GM23338 (cell line): Measurements from ENCODE around the gene JOSD2. TPM values are rescaled to one million over a fixed set of nuclear protein-coding genes. Genes with fewer than 3 reads are reported as not detected.

ENCODE experiments used
- ATAC-seq: fragments of 200-7000 bp; cut with Tn5 transposase; 3 replicates; pipeline ENCODE4 v1.9.1; 2020
- DNase-seq: peaks from one replicate; pipeline ENCODE4 v3.0.0-alpha.2; 2015; ENCODE audit warnings: low spot score
- H2AFZ ChIP-seq: fragments of 200-600 bp; sonication (generic); 2 replicates; pipeline ENCODE4 v1.8.0; 2016; ENCODE audit warnings: antibody characterized with exemption, mild to moderate bottlenecking, moderate library complexity
- H3F3A ChIP-seq: fragments of 200-600 bp; sonication (generic); replicated peaks from 2 replicates; pipeline ENCODE4 v1.8.0; 2017; ENCODE audit warnings: antibody characterized with exemption, mixed run types, low read depth
- H3K27ac ChIP-seq: fragments of 200-600 bp; sonication (generic); 2 replicates; pipeline ENCODE4 v1.6.1; 2016; ENCODE audit warnings: low read depth
- H3K27me3 ChIP-seq: fragments of 200-600 bp; sonication (generic); 2 replicates; pipeline ENCODE4 v1.8.0; 2016; ENCODE audit warnings: mild to moderate bottlenecking, mixed run types, moderate library complexity; ENCODE audit not compliant: insufficient read depth
- H3K36me3 ChIP-seq: fragments of 200-600 bp; sonication (generic); 2 replicates; pipeline ENCODE4 v1.8.0; 2016; ENCODE audit warnings: mild to moderate bottlenecking; ENCODE audit not compliant: insufficient read depth
- H3K4me1 ChIP-seq: fragments of 200-600 bp; sonication (generic); 2 replicates; pipeline ENCODE4 v1.8.0; 2016; ENCODE audit warnings: mild to moderate bottlenecking, moderate library complexity; ENCODE audit not compliant: insufficient read depth
- H3K4me2 ChIP-seq: fragments of 200-600 bp; sonication (generic); 2 replicates; pipeline ENCODE4 v1.7.1; 2017; ENCODE audit warnings: mixed run types
- H3K4me3 ChIP-seq: fragments of 200-600 bp; sonication (generic); 2 replicates; pipeline ENCODE4 v1.6.1; 2016; ENCODE audit warnings: mixed run types
- H3K79me2 ChIP-seq: fragments of 200-600 bp; sonication (generic); replicated peaks from 2 replicates; pipeline ENCODE4 v1.8.0; 2017; ENCODE audit warnings: mild to moderate bottlenecking; ENCODE audit not compliant: insufficient read depth
- H3K9me2 ChIP-seq: fragments of 200-600 bp; sonication (generic); 2 replicates; pipeline ENCODE4 v1.8.0; 2017; ENCODE audit not compliant: insufficient read depth
- H4K20me1 ChIP-seq: fragments of 200-600 bp; sonication (generic); replicated peaks from 2 replicates; pipeline ENCODE4 v1.8.0; 2017; ENCODE audit warnings: mild to moderate bottlenecking; ENCODE audit not compliant: insufficient read depth
- H3K27ac Mint-ChIP-seq: 2 replicates; pipeline ENCODE4 v1.8.0; 2020; ENCODE audit warnings: inconsistent platforms, mild to moderate bottlenecking, moderate library complexity, mixed read lengths
- H3K27me3 Mint-ChIP-seq: 3 replicates; pipeline ENCODE4 v1.8.0; 2022; ENCODE audit warnings: low read depth, mild to moderate bottlenecking, moderate library complexity, mixed read lengths, inconsistent platforms; ENCODE audit not compliant: insufficient read depth, poor library complexity
- H3K36me3 Mint-ChIP-seq: 3 replicates; pipeline ENCODE4 v1.8.0; 2021; ENCODE audit warnings: low read depth, mild to moderate bottlenecking, inconsistent platforms, moderate library complexity, mixed read lengths
- H3K4me1 Mint-ChIP-seq: 3 replicates; pipeline ENCODE4 v1.8.0; 2020; ENCODE audit warnings: mild to moderate bottlenecking, inconsistent platforms, mixed read lengths
- H3K4me3 Mint-ChIP-seq: 3 replicates; pipeline ENCODE4 v1.8.0; 2021; ENCODE audit warnings: moderate library complexity, mild to moderate bottlenecking, inconsistent platforms, mixed read lengths
- H3K9me3 Mint-ChIP-seq: 3 replicates; pipeline ENCODE4 v1.8.0; 2020; ENCODE audit warnings: moderate library complexity, mild to moderate bottlenecking, inconsistent platforms, mixed read lengths
- STAT1 ChIP-seq: IDR thresholded peaks from one replicate; pipeline ENCODE4 v1.6.1; 2016; ENCODE audit warnings: antibody characterized with exemption; ENCODE audit not compliant: unreplicated experiment
- ZNF114 ChIP-seq: fragments of 250-450 bp; sonication (Bioruptor Pico); IDR thresholded peaks from 2 replicates; pipeline ENCODE4 v1.5.0; 2020; ENCODE audit warnings: mild to moderate bottlenecking, moderate library complexity
- ZNF331 ChIP-seq: fragments of 250-450 bp; sonication (Bioruptor Pico); IDR thresholded peaks from 2 replicates; pipeline ENCODE4 v1.5.0; 2020; ENCODE audit warnings: low read depth, mild to moderate bottlenecking, moderate library complexity
- polyA plus RNA-seq: library from polyadenylated mRNA; unstranded; fragments of >200 nt; fragmentation: Nextera tagmentation; extraction: Ambion mirVana; gene quantifications from 2 replicates; pipeline ENCODE4 v1.2.1, GENCODE V29; 2016
- total RNA-seq: library from RNA; depleted of rRNA; stranded (reverse); fragments of >200 nt; shearing (Covaris generic); gene quantifications from 2 replicates; pipeline ENCODE4 v1.2.3, GENCODE V29; 2014
- TF ChIP-seq, protein P1 (sequence below): IDR thresholded peaks from one replicate; pipeline ENCODE4 v1.6.1; 2018; ENCODE audit warnings: antibody characterized with exemption; ENCODE audit not compliant: unreplicated experiment
- TF ChIP-seq, protein P2 (sequence below): fragments of 250-450 bp; sonication (Bioruptor Pico); IDR thresholded peaks from 2 replicates; pipeline ENCODE4 v1.5.0; 2020; ENCODE audit warnings: mild to moderate bottlenecking, moderate library complexity
- TF ChIP-seq, protein P3 (sequence below), 2 experiments: fragments of 200-600 bp in 1 of 2; sonication (generic) in 1 of 2; conservative IDR thresholded peaks; 2 replicates each; pipeline versions ENCODE4 v1.5.1 to v1.6.1; 2016 to 2017; ENCODE audit warnings: antibody characterized with exemption in 2 of 2, low read depth in 2 of 2, mild to moderate bottlenecking in 2 of 2, moderate library complexity in 1 of 2

JOSD2 gene
- total and polyA plus RNA-seq, 2 experiments from 2014 or later: 3.3 to 5.8 TPM

DNA sequence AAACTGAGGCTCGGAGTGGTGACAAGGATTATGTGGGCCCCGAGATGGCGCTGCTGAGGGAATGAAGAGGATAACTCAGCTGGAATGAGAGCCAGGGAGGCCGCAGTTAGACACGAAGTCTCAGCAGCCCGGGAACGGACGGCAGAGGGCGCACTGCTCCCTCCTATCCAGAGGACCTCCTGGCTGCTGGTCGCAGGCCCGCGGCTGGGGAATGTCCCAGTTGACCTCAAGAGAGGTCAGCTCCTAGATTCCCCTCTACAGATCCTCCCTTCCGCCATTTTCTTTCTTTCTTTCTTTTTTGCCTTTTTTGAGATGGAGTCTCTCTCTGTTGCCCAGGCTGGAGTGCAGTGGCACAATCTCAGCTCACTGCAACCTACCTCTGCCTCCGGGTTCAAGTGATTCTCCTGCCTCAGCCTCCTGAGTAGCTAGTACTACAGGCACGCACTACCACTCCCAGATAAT is 26.8 kb upstream of the JOSD2 start:
- no peak overlapping the region for H2AFZ ChIP-seq
- no peaks in the 10 kb centered on the region for H3K79me2 ChIP-seq
- peaks cover 36% of the 10 kb centered on the region for H3K36me3 Mint-ChIP-seq
- no peak overlapping the region for H3K27ac ChIP-seq
- no peak for ATAC-seq
- H3K9me3 Mint-ChIP-seq: peaks cover 93% of the 10 kb centered on the region
- H3K27me3 ChIP-seq: no peaks in the 10 kb centered on the region
- H3K27ac Mint-ChIP-seq: no peak overlapping the region
- TF ChIP-seq, protein P1, sequence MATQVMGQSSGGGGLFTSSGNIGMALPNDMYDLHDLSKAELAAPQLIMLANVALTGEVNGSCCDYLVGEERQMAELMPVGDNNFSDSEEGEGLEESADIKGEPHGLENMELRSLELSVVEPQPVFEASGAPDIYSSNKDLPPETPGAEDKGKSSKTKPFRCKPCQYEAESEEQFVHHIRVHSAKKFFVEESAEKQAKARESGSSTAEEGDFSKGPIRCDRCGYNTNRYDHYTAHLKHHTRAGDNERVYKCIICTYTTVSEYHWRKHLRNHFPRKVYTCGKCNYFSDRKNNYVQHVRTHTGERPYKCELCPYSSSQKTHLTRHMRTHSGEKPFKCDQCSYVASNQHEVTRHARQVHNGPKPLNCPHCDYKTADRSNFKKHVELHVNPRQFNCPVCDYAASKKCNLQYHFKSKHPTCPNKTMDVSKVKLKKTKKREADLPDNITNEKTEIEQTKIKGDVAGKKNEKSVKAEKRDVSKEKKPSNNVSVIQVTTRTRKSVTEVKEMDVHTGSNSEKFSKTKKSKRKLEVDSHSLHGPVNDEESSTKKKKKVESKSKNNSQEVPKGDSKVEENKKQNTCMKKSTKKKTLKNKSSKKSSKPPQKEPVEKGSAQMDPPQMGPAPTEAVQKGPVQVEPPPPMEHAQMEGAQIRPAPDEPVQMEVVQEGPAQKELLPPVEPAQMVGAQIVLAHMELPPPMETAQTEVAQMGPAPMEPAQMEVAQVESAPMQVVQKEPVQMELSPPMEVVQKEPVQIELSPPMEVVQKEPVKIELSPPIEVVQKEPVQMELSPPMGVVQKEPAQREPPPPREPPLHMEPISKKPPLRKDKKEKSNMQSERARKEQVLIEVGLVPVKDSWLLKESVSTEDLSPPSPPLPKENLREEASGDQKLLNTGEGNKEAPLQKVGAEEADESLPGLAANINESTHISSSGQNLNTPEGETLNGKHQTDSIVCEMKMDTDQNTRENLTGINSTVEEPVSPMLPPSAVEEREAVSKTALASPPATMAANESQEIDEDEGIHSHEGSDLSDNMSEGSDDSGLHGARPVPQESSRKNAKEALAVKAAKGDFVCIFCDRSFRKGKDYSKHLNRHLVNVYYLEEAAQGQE: no peak
- no peak for TF ChIP-seq ZNF331 (CRISPR knock-in tag)
- TF ChIP-seq, protein P2, sequence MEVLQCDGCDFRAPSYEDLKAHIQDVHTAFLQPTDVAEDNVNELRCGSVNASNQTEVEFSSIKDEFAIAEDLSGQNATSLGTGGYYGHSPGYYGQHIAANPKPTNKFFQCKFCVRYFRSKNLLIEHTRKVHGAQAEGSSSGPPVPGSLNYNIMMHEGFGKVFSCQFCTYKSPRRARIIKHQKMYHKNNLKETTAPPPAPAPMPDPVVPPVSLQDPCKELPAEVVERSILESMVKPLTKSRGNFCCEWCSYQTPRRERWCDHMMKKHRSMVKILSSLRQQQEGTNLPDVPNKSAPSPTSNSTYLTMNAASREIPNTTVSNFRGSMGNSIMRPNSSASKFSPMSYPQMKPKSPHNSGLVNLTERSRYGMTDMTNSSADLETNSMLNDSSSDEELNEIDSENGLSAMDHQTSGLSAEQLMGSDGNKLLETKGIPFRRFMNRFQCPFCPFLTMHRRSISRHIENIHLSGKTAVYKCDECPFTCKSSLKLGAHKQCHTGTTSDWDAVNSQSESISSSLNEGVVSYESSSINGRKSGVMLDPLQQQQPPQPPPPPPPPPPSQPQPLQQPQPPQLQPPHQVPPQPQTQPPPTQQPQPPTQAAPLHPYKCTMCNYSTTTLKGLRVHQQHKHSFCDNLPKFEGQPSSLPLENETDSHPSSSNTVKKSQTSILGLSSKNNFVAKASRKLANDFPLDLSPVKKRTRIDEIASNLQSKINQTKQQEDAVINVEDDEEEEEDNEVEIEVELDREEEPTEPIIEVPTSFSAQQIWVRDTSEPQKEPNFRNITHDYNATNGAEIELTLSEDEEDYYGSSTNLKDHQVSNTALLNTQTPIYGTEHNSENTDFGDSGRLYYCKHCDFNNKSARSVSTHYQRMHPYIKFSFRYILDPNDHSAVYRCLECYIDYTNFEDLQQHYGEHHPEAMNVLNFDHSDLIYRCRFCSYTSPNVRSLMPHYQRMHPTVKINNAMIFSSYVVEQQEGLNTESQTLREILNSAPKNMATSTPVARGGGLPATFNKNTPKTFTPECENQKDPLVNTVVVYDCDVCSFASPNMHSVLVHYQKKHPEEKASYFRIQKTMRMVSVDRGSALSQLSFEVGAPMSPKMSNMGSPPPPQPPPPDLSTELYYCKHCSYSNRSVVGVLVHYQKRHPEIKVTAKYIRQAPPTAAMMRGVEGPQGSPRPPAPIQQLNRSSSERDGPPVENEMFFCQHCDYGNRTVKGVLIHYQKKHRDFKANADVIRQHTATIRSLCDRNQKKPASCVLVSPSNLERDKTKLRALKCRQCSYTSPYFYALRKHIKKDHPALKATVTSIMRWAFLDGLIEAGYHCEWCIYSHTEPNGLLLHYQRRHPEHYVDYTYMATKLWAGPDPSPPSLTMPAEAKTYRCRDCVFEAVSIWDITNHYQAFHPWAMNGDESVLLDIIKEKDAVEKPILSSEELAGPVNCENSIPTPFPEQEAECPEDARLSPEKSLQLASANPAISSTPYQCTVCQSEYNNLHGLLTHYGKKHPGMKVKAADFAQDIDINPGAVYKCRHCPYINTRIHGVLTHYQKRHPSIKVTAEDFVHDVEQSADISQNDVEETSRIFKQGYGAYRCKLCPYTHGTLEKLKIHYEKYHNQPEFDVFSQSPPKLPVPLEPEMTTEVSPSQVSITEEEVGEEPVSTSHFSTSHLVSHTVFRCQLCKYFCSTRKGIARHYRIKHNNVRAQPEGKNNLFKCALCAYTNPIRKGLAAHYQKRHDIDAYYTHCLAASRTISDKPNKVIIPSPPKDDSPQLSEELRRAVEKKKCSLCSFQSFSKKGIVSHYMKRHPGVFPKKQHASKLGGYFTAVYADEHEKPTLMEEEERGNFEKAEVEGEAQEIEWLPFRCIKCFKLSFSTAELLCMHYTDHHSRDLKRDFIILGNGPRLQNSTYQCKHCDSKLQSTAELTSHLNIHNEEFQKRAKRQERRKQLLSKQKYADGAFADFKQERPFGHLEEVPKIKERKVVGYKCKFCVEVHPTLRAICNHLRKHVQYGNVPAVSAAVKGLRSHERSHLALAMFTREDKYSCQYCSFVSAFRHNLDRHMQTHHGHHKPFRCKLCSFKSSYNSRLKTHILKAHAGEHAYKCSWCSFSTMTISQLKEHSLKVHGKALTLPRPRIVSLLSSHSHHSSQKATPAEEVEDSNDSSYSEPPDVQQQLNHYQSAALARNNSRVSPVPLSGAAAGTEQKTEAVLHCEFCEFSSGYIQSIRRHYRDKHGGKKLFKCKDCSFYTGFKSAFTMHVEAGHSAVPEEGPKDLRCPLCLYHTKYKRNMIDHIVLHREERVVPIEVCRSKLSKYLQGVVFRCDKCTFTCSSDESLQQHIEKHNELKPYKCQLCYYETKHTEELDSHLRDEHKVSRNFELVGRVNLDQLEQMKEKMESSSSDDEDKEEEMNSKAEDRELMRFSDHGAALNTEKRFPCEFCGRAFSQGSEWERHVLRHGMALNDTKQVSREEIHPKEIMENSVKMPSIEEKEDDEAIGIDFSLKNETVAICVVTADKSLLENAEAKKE (CRISPR knock-in tag): no peak
- TF ChIP-seq, protein P3, sequence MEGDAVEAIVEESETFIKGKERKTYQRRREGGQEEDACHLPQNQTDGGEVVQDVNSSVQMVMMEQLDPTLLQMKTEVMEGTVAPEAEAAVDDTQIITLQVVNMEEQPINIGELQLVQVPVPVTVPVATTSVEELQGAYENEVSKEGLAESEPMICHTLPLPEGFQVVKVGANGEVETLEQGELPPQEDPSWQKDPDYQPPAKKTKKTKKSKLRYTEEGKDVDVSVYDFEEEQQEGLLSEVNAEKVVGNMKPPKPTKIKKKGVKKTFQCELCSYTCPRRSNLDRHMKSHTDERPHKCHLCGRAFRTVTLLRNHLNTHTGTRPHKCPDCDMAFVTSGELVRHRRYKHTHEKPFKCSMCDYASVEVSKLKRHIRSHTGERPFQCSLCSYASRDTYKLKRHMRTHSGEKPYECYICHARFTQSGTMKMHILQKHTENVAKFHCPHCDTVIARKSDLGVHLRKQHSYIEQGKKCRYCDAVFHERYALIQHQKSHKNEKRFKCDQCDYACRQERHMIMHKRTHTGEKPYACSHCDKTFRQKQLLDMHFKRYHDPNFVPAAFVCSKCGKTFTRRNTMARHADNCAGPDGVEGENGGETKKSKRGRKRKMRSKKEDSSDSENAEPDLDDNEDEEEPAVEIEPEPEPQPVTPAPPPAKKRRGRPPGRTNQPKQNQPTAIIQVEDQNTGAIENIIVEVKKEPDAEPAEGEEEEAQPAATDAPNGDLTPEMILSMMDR (conservative IDR thresholded peaks at IDR 0.05; ENCODE audit: low read depth in 2 of 2): peak; percentile 96 to 97
- no peak for TF ChIP-seq ZNF114 (CRISPR knock-in tag)
- TF ChIP-seq STAT1: no peak
- H3K36me3 ChIP-seq: no peaks in the 10 kb centered on the region
- no peaks in the 10 kb centered on the region for H3K4me1 Mint-ChIP-seq
- no peaks in the 10 kb centered on the region; the same call in 1 of the 2 replicates for H3F3A ChIP-seq
- H3K4me2 ChIP-seq: no peak overlapping the region
- H4K20me1 ChIP-seq: no peaks in the 10 kb centered on the region
- DNase-seq: peak; percentile 99
- H3K4me1 ChIP-seq: no peaks in the 10 kb centered on the region
- H3K4me3 Mint-ChIP-seq: no peak overlapping the region
- H3K4me3 ChIP-seq: no peak overlapping the region
- 0 out of 2 replicates have a peak, but pooled peaks cover 3% of the 10 kb centered on the region for H3K9me2 ChIP-seq
- H3K27me3 Mint-ChIP-seq: peaks cover 2% of the 10 kb centered on the region
